IPS-15b (cell line): Measurements from ENCODE around the gene MYLK3.

ENCODE experiments used
- H3K27me3 ChIP-seq: one replicate; pipeline ENCODE4 v1.6.1; 2013; ENCODE audit warnings: low read length; ENCODE audit not compliant: control insufficient read depth, insufficient read depth
- H3K36me3 ChIP-seq: one replicate; pipeline ENCODE4 v1.6.1; 2013; ENCODE audit warnings: low read length; ENCODE audit not compliant: control insufficient read depth, insufficient read depth
- H3K4me1 ChIP-seq: one replicate; pipeline ENCODE4 v1.6.1; 2013; ENCODE audit warnings: mild to moderate bottlenecking, low read length; ENCODE audit not compliant: control insufficient read depth, insufficient read depth
- H3K4me3 ChIP-seq: one replicate; pipeline ENCODE4 v1.5.1; 2013; ENCODE audit warnings: low read depth, low read length
- H3K9ac ChIP-seq: one replicate; pipeline ENCODE4 v1.6.1; 2013; ENCODE audit warnings: low read depth, mild to moderate bottlenecking, low read length
- H3K9me3 ChIP-seq: one replicate; pipeline ENCODE4 v1.6.1; 2013; ENCODE audit warnings: mild to moderate bottlenecking, low read length; ENCODE audit not compliant: control insufficient read depth, insufficient read depth

Gene MYLK3

GRCh38 chr16:46732561-46732960 is 15.6 kb downstream of the MYLK3 start:
- no peaks in the 10 kb centered on the region for H3K36me3 ChIP-seq
- H3K27me3 ChIP-seq, result no peaks in the 10 kb centered on the region
- no peaks in the 10 kb centered on the region for H3K9me3 ChIP-seq
- no peak overlapping the region for H3K9ac ChIP-seq
- H3K4me3 ChIP-seq, result no peak overlapping the region
- no peaks in the 10 kb centered on the region for H3K4me1 ChIP-seq

DNA sequence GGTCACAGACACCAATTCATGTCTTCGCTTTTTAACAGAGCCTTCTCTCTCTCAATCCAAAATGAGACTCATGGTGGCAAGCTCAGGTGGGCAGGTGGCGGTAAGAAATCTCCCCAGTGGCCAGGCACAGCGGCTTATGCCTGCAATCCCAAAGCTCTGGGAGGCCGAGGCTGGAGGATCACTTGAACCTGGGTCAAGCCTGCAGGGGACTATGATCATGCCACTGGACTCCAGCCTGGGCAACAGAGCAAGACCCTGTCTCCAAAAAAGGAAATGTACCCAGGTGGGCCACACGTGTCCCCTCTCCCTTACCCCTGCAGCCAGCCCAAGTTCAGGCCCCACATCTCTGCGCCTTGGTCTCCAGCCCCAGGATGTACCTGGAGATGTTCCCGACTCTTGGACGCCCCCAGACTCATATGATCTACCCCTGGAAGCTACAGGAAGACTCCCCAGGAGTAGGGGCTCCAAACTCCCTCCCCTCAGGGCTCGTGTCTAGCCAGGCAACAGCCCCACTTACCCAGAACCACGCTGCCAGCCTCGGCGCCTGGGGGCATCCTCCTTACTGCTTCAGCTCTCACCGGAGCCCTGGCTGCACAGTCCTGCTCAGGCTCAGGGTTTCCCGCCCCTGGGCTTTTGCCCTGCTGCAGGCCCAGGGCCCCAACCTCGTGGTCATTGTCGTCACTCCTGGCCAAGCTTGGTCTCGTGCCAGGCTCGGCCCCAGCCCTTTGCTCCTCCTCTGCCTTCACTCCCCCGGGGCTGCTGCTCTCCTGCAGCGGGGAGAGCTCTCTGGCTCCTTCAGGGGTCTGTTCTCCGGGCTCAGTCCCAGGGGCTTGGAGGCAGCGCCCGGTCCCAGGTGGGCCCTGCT is 16.2 kb downstream of the MYLK3 start:
- Histone ChIP-seq H3K4me3 (no peak overlapping the region), H3K9me3 (no peaks in the 10 kb centered on the region), H3K27me3 (no peaks in the 10 kb centered on the region), H3K4me1 (no peaks in the 10 kb centered on the region), H3K36me3 (no peaks in the 10 kb centered on the region), H3K9ac (no peak overlapping the region)

DNA sequence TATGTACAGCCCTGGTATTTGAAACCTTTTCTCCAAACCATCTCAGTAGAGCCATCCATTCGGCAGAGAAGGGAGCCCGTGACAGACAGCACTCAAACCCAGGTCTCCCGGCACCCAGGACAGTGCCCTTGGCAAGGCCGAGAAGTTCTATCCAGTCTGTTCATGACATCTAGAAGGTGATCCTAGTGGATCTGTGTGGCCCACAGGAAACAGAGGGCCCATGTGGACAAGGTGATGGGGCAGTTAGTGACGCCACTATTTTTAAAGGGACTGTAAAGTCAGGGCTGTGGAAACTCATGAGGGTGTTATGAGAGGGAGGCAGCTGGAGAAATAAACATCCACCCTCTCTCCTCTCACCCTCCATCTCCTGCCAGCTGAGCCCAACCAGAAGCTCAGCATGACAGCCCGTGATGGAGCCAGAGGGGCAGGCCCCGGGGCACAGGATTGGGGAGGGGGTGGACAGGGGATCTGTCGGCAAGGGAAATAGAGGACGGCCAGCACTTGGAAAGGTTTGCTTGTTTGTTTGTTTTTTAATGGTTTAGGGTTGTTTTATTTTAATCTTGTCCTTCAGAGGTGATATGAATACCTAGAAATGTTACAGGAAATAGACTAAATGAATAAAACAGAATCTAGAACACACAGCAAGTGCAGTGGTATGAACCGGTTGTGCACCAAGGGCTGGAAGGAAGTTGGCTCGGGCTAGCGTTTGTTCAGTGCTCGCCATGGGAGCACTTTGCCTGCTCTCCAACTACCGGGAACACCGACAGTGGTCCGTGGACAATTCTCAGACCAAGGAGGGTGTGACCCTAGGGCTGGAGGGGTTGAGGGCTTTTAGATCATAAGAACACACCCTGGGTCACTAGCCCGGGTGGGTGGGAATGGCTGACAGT is 17.1 kb downstream of the MYLK3 start:
- Histone ChIP-seq H3K9ac (no peak overlapping the region), H3K36me3 (no peaks in the 10 kb centered on the region), H3K4me1 (no peaks in the 10 kb centered on the region), H3K27me3 (no peaks in the 10 kb centered on the region), H3K9me3 (no peaks in the 10 kb centered on the region), H3K4me3 (no peak overlapping the region)

- H3K4me1 ChIP-seq, result no peaks in the 10 kb centered on the region
- H3K9me3 ChIP-seq, result no peaks in the 10 kb centered on the region
- H3K27me3 ChIP-seq, result no peaks in the 10 kb centered on the region
- H3K4me3 ChIP-seq, result no peak overlapping the region
- H3K9ac ChIP-seq, result no peak overlapping the region
- no peaks in the 10 kb centered on the region for H3K36me3 ChIP-seq
These were observed 18.0 kb downstream of the MYLK3 start for GRCh38 chr16:46730126-46730525.

DNA sequence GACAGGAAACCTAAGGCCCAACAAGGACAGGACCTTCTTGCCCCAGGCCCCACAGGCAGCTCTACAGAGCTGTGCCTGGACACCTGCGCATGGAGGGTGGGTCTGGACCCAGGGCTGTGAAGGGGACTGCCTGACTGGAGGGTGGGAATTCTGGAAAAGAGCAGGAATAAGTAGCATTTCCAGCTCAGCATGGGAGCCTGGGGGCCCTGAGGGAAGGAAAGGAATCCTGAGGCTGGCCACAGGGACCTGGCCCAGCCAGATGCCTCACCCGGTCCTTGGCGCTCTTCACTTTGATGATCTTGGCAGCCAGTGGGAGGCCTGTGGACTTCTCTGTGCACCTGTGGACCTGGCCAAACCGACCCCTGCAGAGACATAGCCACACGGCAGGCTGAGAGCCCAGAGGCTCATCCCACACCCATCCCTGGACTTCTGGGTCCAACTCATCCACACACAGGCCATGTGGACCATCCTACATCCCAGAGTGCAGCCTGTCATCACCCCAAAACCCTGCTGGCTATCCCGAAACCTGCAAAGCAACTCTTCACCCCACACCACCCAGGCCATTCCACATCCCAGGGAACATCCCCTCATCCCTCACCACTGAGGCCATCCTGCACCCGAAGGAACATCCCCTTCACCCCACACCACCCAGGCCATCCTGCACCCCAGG is 18.7 kb downstream of the MYLK3 start:
- no peak overlapping the region for H3K9ac ChIP-seq
- no peaks in the 10 kb centered on the region for H3K36me3 ChIP-seq
- no peak overlapping the region for H3K4me3 ChIP-seq
- H3K4me1 ChIP-seq, result no peaks in the 10 kb centered on the region
- no peaks in the 10 kb centered on the region for H3K27me3 ChIP-seq
- no peaks in the 10 kb centered on the region for H3K9me3 ChIP-seq

DNA sequence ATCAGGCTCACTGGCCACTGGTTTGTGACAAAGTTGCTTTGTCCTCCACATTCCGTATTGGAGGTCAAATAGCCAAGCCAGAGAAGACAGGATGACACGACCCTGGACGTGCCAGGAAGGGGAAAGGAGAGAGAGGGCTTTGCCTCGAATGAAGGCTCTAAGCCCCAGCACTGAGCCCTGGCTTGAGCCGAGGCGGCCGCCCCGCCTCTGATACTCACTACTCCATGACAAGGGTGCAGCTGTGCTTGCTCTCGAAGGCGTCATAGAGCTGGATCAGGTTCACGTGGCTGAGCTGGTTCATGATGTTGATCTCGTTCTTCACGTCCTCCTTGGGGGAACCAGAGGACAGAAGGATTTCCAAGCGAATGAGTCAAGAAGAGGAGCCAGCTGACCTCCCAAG is 19.3 kb downstream of the MYLK3 start:
- Histone ChIP-seq H3K4me3 (no peak overlapping the region), H3K27me3 (no peaks in the 10 kb centered on the region), H3K9me3 (no peaks in the 10 kb centered on the region), H3K4me1 (no peaks in the 10 kb centered on the region), H3K9ac (no peak overlapping the region), H3K36me3 (no peaks in the 10 kb centered on the region)

GRCh38 chr16:46727630-46728029 is 20.5 kb downstream of the MYLK3 start:
- Histone ChIP-seq H3K4me1 (no peaks in the 10 kb centered on the region), H3K9me3 (no peaks in the 10 kb centered on the region), H3K27me3 (no peaks in the 10 kb centered on the region), H3K4me3 (no peak overlapping the region), H3K9ac (no peak overlapping the region), H3K36me3 (no peaks in the 10 kb centered on the region)

DNA sequence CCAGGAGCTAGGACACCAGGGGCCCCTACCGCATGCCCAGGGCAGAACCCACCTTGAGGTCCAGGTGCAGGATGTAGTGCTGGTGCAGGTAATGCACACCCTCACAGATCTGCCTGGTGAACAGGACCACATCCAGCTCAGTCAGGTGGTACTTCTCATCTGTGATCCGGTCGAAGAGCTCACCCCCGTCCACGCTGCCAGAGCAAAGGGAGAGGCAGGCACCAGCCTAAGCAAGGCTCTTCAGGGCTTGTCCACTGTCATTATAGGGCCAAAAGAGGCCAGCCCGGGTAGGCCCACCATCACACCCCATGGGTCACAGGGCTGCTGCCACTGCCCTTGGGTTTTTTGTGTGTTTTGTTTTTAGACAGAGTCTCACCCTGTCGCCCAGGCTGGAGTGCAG is 21.0 kb downstream of the MYLK3 start:
- no peak overlapping the region for H3K4me3 ChIP-seq
- H3K4me1 ChIP-seq, result no peaks in the 10 kb centered on the region
- H3K27me3 ChIP-seq, result no peaks in the 10 kb centered on the region
- no peaks in the 10 kb centered on the region for H3K9me3 ChIP-seq
- H3K9ac ChIP-seq, result no peak overlapping the region
- no peaks in the 10 kb centered on the region for H3K36me3 ChIP-seq

DNA sequence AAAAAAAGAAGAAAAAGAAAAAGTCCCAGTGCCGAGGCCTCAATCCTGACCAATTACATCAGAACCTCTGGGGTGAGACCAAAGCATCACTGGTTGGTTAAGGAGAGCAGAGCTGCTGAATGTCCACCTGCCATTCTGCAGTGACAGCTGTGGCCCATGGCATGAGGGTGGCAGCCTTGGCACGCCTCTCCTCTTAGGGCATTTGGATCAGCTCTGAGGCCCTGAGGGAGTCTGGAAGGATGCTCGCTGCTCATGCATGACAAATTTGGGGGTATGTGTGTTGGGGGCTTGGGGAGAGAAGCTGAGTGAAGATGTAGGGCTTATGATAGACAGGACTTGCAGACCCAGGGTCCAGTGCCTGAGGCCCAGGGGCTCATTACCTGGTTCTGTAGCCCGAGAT is 26.3 kb downstream of the MYLK3 start:
- Histone ChIP-seq H3K27me3 (no peaks in the 10 kb centered on the region), H3K9me3 (no peaks in the 10 kb centered on the region), H3K4me1 (no peaks in the 10 kb centered on the region), H3K9ac (no peak overlapping the region), H3K4me3 (no peak overlapping the region), H3K36me3 (no peaks in the 10 kb centered on the region)

- Histone ChIP-seq H3K4me3 (no peak overlapping the region), H3K9me3 (no peaks in the 10 kb centered on the region), H3K4me1 (no peaks in the 10 kb centered on the region), H3K27me3 (no peaks in the 10 kb centered on the region), H3K36me3 (no peaks in the 10 kb centered on the region), H3K9ac (no peak overlapping the region)
These were observed 27.5 kb downstream of the MYLK3 start for GRCh38 chr16:46720619-46721018.

DNA sequence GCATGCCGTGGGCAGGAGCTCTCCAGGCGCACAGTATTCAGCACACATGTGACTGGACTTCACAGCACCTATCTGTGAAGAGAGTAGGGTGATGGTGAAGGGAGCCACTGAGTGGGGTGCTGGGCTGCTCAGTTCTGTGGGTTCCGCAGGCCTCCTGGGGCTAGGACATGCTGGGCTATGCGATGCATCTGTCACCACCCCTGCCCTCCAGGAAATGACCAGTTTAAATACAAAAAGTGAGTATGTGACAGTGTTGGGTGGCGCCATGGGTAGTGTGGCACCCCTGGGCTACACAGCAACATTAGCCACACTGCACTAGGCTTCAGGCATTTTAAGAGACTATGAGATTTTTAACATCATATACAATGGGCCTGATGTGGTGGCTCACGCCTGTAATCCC is 28.6 kb downstream of the MYLK3 start:
- Histone ChIP-seq H3K36me3 (no peaks in the 10 kb centered on the region), H3K4me3 (no peak overlapping the region), H3K9me3 (no peaks in the 10 kb centered on the region), H3K27me3 (no peaks in the 10 kb centered on the region), H3K9ac (no peak overlapping the region), H3K4me1 (no peaks in the 10 kb centered on the region)
